Mammary epithelial cell (primary cell): ENCODE measurements around the gene RNU1-1.

Experiments
- EZH2 ChIP-seq: IDR thresholded peaks from 2 replicates; pipeline ENCODE4 v1.6.1; 2012; ENCODE audit warnings: low read length, inconsistent platforms, borderline replicate concordance
- TF ChIP-seq, protein P1 (sequence below), 2 donors: IDR thresholded peaks in 1 of 2; conservative IDR thresholded peaks in 1 of 2; 2 replicates each; pipeline ENCODE4 v1.5.1; 2011 to 2012; ENCODE audit warnings: inconsistent platforms in 2 of 2, low read length in 2 of 2, mild to moderate bottlenecking in 2 of 2, control low read depth in 1 of 2, low read depth in 1 of 2; ENCODE audit not compliant: insufficient read depth in 1 of 2; ENCODE audit errors: extremely low read depth in 1 of 2

- TF ChIP-seq, protein P1, sequence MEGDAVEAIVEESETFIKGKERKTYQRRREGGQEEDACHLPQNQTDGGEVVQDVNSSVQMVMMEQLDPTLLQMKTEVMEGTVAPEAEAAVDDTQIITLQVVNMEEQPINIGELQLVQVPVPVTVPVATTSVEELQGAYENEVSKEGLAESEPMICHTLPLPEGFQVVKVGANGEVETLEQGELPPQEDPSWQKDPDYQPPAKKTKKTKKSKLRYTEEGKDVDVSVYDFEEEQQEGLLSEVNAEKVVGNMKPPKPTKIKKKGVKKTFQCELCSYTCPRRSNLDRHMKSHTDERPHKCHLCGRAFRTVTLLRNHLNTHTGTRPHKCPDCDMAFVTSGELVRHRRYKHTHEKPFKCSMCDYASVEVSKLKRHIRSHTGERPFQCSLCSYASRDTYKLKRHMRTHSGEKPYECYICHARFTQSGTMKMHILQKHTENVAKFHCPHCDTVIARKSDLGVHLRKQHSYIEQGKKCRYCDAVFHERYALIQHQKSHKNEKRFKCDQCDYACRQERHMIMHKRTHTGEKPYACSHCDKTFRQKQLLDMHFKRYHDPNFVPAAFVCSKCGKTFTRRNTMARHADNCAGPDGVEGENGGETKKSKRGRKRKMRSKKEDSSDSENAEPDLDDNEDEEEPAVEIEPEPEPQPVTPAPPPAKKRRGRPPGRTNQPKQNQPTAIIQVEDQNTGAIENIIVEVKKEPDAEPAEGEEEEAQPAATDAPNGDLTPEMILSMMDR (conservative IDR thresholded peaks at IDR 0.05 in 1 of 2, IDR thresholded peaks at IDR 0.05 in 1 of 2; ENCODE audit: extremely low read depth in 1 of 2, insufficient read depth in 1 of 2, low read depth in 1 of 2, low read length in 2 of 2) = no peak
- no peak for TF ChIP-seq EZH2
Observed at GRCh38 chr1:16464917-16465625, 49.0 kb downstream of the RNU1-1 start.
